CD14-positive monocyte (primary cell): ENCODE results near the gene HTD2. TPM values are rescaled to one million over a fixed set of nuclear protein-coding genes. Genes with fewer than 3 reads are reported as not detected.

ENCODE experiments used
- DNase-seq, 3 donors: peaks; one replicate each; pipeline ENCODE4 v3.0.0-alpha.2; 2011 to 2022
- H2AFZ ChIP-seq: 2 replicates; pipeline ENCODE4 v1.6.0; 2012; ENCODE audit warnings: mild to moderate bottlenecking, low read depth, low read length, inconsistent platforms; ENCODE audit not compliant: insufficient read depth, poor library complexity, severe bottlenecking
- H3K27ac ChIP-seq, 2 donors: 1 replicate in 1 of 2; 2 replicates in 1 of 2; pipeline ENCODE4 v1.5.1; 2012 to 2013; ENCODE audit warnings: low read length in 2 of 2, control low read depth in 1 of 2, inconsistent platforms in 1 of 2, low read depth in 1 of 2, mild to moderate bottlenecking in 1 of 2
- H3K27me3 ChIP-seq, 2 donors: one replicate each; pipeline versions ENCODE4 v1.6.0 to v1.6.1; 2011 to 2013; ENCODE audit warnings: low read length in 2 of 2; ENCODE audit not compliant: control insufficient read depth in 2 of 2, insufficient read depth in 2 of 2
- H3K36me3 ChIP-seq, 2 donors: replicated peaks in 1 of 2; 1 replicate in 1 of 2; 2 replicates in 1 of 2; pipeline versions ENCODE4 v1.5.1 to v1.6.1; 2012 to 2013; ENCODE audit warnings: low read length in 2 of 2, control low read depth in 1 of 2, inconsistent platforms in 1 of 2, mild to moderate bottlenecking in 1 of 2; ENCODE audit not compliant: insufficient read depth in 2 of 2, control insufficient read depth in 1 of 2
- H3K4me1 ChIP-seq, 2 donors: 1 replicate in 1 of 2; 2 replicates in 1 of 2; pipeline versions ENCODE4 v1.5.1 to v1.6.1; 2012 to 2013; ENCODE audit warnings: low read length in 2 of 2, control low read depth in 1 of 2, inconsistent platforms in 1 of 2, mild to moderate bottlenecking in 1 of 2, moderate library complexity in 1 of 2; ENCODE audit not compliant: insufficient read depth in 2 of 2, control insufficient read depth in 1 of 2
- H3K4me2 ChIP-seq: replicated peaks from 2 replicates; pipeline ENCODE3; 2012; ENCODE audit warnings: low read length, moderate library complexity, mild to moderate bottlenecking; ENCODE audit not compliant: poor library complexity, severe bottlenecking; ENCODE audit errors: extremely low read depth
- H3K4me3 ChIP-seq, 3 experiments: fragments of 200-600 bp in 1 of 3; sonication (generic) in 1 of 3; replicated peaks in 1 of 3; 1 replicate in 2 of 3; 2 replicates in 1 of 3; pipeline ENCODE4 v1.5.1; 2011 to 2013; ENCODE audit warnings: low read length in 3 of 3, mild to moderate bottlenecking in 3 of 3, control low read depth in 2 of 3, low read depth in 2 of 3, inconsistent platforms in 1 of 3, moderate library complexity in 1 of 3
- H3K79me2 ChIP-seq: 2 replicates; pipeline ENCODE4 v1.6.0; 2012; ENCODE audit warnings: mild to moderate bottlenecking, control low read depth, inconsistent platforms, low read length, moderate library complexity; ENCODE audit not compliant: insufficient read depth
- H3K9ac ChIP-seq: 2 replicates; pipeline ENCODE4 v1.6.0; 2017; ENCODE audit warnings: low read length, mild to moderate bottlenecking; ENCODE audit not compliant: insufficient read depth, poor library complexity, severe bottlenecking
- H3K9me3 ChIP-seq, 2 donors: replicated peaks in 1 of 2; 1 replicate in 1 of 2; 2 replicates in 1 of 2; pipeline versions ENCODE4 v1.5.1 to v1.6.1; 2012 to 2013; ENCODE audit warnings: low read length in 2 of 2, control low read depth in 1 of 2; ENCODE audit not compliant: control insufficient read depth in 1 of 2, insufficient read depth in 1 of 2
- H4K20me1 ChIP-seq: 2 replicates; pipeline ENCODE4 v1.6.0; 2012; ENCODE audit warnings: mild to moderate bottlenecking, low read length, control low read depth, moderate library complexity; ENCODE audit not compliant: insufficient read depth
- H3K27ac Mint-ChIP-seq, 7 donors: one replicate each; pipeline ENCODE4 v1.8.0; 2020; ENCODE audit warnings: mild to moderate bottlenecking in 7 of 7, mixed read lengths in 7 of 7, moderate library complexity in 6 of 7, inconsistent platforms in 2 of 7
- H3K27me3 Mint-ChIP-seq, 3 donors: one replicate each; pipeline ENCODE4 v1.8.0; 2021 to 2022; ENCODE audit warnings: low read depth in 3 of 3, mild to moderate bottlenecking in 3 of 3, mixed read lengths in 3 of 3, moderate library complexity in 3 of 3, inconsistent platforms in 1 of 3
- H3K36me3 Mint-ChIP-seq, 2 donors: one replicate each; pipeline ENCODE4 v1.8.0; 2020; ENCODE audit warnings: mixed read lengths in 2 of 2, inconsistent platforms in 1 of 2, mild to moderate bottlenecking in 1 of 2
- H3K4me1 Mint-ChIP-seq: one replicate; pipeline ENCODE4 v1.8.0; 2020; ENCODE audit warnings: mild to moderate bottlenecking, mixed read lengths
- H3K4me3 Mint-ChIP-seq, 2 donors: one replicate each; pipeline ENCODE4 v1.8.0; 2020; ENCODE audit warnings: mild to moderate bottlenecking in 2 of 2, mixed read lengths in 2 of 2, moderate library complexity in 1 of 2
- H3K9me3 Mint-ChIP-seq, 7 donors: one replicate each; pipeline ENCODE4 v1.8.0; 2020 to 2022; ENCODE audit warnings: mixed read lengths in 7 of 7, mild to moderate bottlenecking in 6 of 7, moderate library complexity in 6 of 7, inconsistent platforms in 2 of 7
- WGBS: methylation state at CpG from one replicate; pipeline ENCODE4 v1.1.5; 2013; ENCODE audit warnings: missing lambda C conversion rate; ENCODE audit not compliant: insufficient coverage; 5-methylcytosine and 5-hydroxymethylcytosine counted together
- intact Hi-C, 2 donors: fragments of 100-400 bp; cut with micrococcal nuclease; formaldehyde crosslinking; loops; one replicate each; pipeline versions ENCODE4 v1.15.0 to v1.15.1; 2023
- polyA plus RNA-seq, 3 donors: library from polyadenylated mRNA; depleted of rRNA in 1 of 3; unstranded in 2 of 3; stranded (reverse) in 1 of 3; fragments of 300-500 nt in 2 of 3; fragments of >200 nt in 1 of 3; fragmentation: Illumina TruSeq in 2 of 3; gene quantifications; 1 replicate in 2 of 3; 2 replicates in 1 of 3; pipeline ENCODE4 v1.2.3, GENCODE V29; 2012 to 2021
- TF ChIP-seq, protein P1 (sequence below): fragments of 200-600 bp; IDR thresholded peaks from one replicate; pipeline ENCODE4 v1.8.0; 2022; ENCODE audit warnings: antibody characterized with exemption, mild to moderate bottlenecking

The HTD2 gene
- polyA plus RNA-seq, 3 donors: 4.5 to 17.3 (median 10.5) TPM

- Mint-ChIP-seq H3K27me3 (peaks cover 0 to 2% (median 0%) of the 10 kb centered on the region in 3 donors), H3K4me1 (peaks cover 4% of the 10 kb centered on the region), H3K9me3 (no peaks in the 10 kb centered on the region), H3K4me3 (no peak overlapping the region), H3K36me3 (no peaks in the 10 kb centered on the region), H3K27ac (peak overlapping the region in 1 of 7 donors; percentile 19)
- H3K27me3 ChIP-seq: no peaks in the 10 kb centered on the region
- no peaks in the 10 kb centered on the region for H3K4me1 ChIP-seq
- no peak overlapping the region for H3K4me3 ChIP-seq
- peaks cover 5% of the 10 kb centered on the region for H4K20me1 ChIP-seq
- no peak overlapping the region for H3K4me2 ChIP-seq
- TF ChIP-seq, protein P1, sequence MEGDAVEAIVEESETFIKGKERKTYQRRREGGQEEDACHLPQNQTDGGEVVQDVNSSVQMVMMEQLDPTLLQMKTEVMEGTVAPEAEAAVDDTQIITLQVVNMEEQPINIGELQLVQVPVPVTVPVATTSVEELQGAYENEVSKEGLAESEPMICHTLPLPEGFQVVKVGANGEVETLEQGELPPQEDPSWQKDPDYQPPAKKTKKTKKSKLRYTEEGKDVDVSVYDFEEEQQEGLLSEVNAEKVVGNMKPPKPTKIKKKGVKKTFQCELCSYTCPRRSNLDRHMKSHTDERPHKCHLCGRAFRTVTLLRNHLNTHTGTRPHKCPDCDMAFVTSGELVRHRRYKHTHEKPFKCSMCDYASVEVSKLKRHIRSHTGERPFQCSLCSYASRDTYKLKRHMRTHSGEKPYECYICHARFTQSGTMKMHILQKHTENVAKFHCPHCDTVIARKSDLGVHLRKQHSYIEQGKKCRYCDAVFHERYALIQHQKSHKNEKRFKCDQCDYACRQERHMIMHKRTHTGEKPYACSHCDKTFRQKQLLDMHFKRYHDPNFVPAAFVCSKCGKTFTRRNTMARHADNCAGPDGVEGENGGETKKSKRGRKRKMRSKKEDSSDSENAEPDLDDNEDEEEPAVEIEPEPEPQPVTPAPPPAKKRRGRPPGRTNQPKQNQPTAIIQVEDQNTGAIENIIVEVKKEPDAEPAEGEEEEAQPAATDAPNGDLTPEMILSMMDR: no peak
- 100% methylated on average over 8 of the region's 8 CpGs for WGBS
- H3K36me3 ChIP-seq: no peaks in the 10 kb centered on the region
- no peak overlapping the region for H3K27ac ChIP-seq
- no peak overlapping the region for H3K9ac ChIP-seq
- no peaks in the 10 kb centered on the region for H3K79me2 ChIP-seq
- no peak overlapping the region for H2AFZ ChIP-seq
- H3K9me3 ChIP-seq: no peaks in the 10 kb centered on the region
- no peak for DNase-seq
- intact Hi-C loops: loop anchor here in 1 of 2 donors (10.0 kb wide), 1 partner anchor 208 kb away; the partner anchor contains the start of gene ACOX2
Measured at GRCh38 chr3:58326267-58326900, 20.1 kb downstream of the HTD2 start.

DNA sequence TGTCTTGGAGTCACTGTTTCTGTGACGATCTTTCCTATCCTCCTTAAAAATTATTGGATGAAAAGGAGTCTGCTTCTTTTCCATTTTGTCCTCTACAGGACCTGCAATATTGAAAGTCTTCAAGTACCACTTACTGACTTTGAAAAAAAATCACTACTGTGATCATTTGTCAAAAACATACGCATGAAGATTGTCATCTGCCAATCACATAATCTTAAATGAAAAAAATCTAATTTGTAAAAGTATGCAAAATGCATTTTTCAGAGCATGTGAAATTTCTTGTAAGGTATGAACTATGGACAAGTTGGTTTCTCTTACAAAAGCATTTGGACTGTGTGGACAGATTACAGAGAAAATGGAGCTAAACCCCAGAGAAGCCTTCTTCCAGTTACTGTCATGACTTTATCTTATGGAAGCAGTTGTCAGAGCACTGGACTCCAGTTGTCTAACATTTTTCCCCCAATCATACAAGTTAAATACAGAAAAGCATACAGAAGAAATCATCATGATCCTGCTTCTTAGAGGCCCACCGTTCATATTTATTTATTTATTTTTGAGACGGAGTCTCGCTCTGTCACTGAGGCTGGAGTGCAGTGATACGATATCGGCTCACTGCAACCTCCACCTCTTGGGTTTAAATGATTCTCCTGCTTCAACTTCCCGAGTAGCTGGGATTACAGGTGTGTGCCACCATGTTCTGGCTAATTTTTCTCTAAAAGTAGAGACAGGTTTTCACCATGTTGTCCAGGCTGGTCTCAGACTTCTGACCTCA, 23.0 kb downstream of the HTD2 start:
- Histone ChIP-seq H3K27me3 (no peaks in the 10 kb centered on the region), H3K9me3 (no peaks in the 10 kb centered on the region), H3K4me1 (peaks cover 12 to 17% of the 10 kb centered on the region in 2 donors), H4K20me1 (no peaks in the 10 kb centered on the region), H3K9ac (no peak overlapping the region), H3K4me3 (no peak overlapping the region), H3K4me2 (no peak overlapping the region), H3K79me2 (peaks cover 22% of the 10 kb centered on the region), H3K36me3 (no peaks in the 10 kb centered on the region), H2AFZ (no peak overlapping the region), H3K27ac (no peak overlapping the region)
- Mint-ChIP-seq H3K36me3 (no peaks in the 10 kb centered on the region), H3K9me3 (no peaks in the 10 kb centered on the region), H3K27ac (no peak overlapping the region), H3K4me3 (no peak overlapping the region), H3K4me1 (peaks cover 21% of the 10 kb centered on the region), H3K27me3 (peaks cover 0 to 2% (median 2%) of the 10 kb centered on the region in 3 donors)
- intact Hi-C loops: loop anchor here in 1 of 2 donors (10.0 kb wide), 1 partner anchor 205 kb away; the partner anchor contains the start of gene ACOX2
- TF ChIP-seq, protein P1: no peak
- no peak for DNase-seq
- WGBS: no CpG with 5 or more reads among the region's 8 CpGs
